Panc1 (cell line): Measurements from ENCODE around the gene ARHGEF2.

Experiments
- CTCF ChIP-seq: fragments of 450-650 bp; IDR thresholded peaks from 2 replicates; pipeline ENCODE4 v1.5.1; 2017; ENCODE audit warnings: mild to moderate bottlenecking
- POLR2AphosphoS5 ChIP-seq: IDR thresholded peaks from 2 replicates; pipeline ENCODE4 v1.6.1; 2012; ENCODE audit warnings: mild to moderate bottlenecking, low read depth, low read length, moderate library complexity

- no peak for TF ChIP-seq CTCF
- no peak for TF ChIP-seq POLR2AphosphoS5
Measured at GRCh38 chr1:155960081-155960745, 18.1 kb downstream of the ARHGEF2 start.
